GM20431 (cell line): ENCODE measurements around the gene BCDIN3D.

Experiments used
- in situ Hi-C: fragments of 300-500 bp; cut with MseI, MboI; formaldehyde crosslinking; loops from one replicate; pipeline ENCODE4 v1.15.0; 2020; ENCODE audit warnings: low sequenced_read_pairs; ENCODE audit not compliant: unreplicated experiment

The BCDIN3D gene

DNA sequence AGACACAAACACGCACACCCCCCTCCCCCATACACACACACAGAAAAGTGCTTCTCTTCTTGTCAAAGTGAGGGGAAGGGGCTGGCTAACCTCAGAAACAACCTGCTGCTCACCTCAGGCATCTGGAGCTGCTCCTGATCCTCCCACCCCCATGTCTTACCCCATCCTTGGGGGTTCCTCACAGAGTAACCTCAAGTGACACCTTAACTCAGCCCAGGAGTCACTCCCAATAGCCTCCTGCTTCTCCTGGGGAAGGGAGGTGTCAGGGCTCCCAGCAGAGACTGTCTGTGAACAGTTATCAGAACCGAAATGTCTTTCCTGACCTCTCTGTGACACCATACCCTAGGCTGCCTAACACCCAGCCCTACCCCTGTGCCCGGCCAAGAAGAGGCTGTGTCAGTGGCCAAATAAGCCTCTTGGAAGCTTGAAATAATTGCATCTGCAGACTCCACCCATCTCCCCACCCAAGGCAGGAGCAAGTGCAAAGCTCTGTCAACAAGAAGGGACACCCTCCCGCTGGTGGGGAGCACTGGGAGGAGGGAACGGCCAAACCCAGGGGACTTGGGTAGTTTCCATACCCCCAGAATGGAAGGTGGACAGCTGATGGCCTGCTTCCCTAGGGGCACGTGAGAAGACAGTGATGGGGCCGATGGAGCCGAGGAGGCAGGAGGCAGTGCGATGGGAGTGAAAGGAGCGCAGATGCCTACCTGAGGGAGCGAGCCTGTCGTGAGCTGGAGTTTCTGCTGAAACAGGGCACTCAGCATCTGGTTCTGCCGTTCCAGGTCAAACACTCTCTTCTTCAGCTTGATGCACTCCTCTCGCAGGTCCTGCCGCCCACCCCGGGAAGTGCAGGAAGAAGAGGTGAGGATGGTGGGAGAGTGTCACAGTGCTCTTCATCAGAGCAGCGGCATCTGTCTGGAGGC is 41.5 kb downstream of the BCDIN3D start:
- in situ Hi-C loops = no loop called here

DNA sequence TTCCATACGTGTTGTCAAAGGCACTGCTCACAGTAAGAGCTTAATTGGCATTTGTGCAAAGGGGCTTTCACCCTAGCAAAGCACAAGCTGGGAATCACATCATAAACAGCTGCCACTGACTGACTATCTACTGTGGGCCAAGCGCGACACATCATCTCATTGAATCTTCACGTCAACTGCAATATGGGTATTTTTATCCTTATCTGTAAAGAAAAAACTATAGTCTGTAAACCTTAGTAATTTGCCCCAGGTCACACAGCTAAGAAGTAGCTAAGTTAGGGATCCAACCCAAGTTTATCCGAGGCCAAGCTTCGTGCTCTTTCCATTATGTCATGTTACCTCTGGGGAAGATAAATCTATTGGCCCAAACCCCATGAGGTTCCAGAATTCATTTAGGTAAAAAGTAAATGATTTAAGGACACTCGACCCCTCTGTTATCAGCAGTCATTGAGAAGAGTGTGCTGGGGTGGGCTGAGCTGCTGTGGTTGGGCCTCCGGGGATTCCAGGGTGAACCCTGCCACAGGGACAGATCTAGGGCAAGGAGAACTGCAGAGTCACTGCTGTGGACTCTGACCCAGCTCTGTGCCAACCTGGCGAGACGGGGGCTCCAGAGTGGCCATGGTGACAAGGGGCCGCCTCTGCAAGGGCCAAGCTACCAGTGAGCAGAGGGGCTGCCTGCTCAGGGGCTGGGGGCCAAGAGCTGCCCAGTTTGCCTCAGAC is 42.3 kb downstream of the BCDIN3D start:
- in situ Hi-C loops = no loop called here

DNA sequence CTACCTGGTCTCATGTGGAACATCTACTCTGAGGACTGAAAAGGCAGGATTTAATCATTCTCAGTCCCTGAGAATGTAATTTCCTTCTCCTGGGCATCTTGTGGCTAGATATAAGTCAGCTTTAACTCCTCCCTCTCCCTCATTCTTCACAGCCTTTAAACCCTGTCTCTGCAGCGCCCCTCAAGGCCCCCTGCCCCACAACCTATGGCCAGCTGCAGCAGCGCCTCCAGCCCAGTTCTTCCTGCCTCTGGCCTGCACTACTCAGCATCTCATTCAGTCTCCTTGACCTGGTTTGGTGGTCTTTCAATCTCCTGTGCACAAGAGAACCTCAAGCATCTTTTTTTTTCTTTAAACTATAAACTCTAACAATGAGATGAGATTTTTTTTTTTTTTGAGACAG is 44.0 kb downstream of the BCDIN3D start:
- in situ Hi-C loops = no loop called here

DNA sequence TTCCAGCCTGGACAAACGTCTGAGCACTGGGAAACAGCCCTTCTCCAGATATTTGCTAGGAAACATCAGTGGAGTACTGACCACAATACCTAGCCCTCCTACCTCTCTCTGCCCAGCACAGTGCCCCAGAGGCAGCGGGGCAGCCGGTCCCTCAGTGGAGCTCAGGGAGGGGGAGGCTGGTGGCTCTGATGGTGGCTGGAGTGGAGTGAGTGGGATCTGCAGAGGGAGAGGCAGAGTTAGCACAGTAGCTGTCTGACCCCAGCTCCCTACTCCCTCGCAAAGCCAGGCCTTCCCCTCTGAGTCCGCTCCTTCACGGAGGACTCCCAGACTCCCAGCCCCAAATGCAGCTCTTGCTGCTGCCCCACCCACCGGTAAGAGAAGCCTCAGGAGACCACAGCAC is 44.7 kb downstream of the BCDIN3D start:
- in situ Hi-C loops = no loop called here

DNA sequence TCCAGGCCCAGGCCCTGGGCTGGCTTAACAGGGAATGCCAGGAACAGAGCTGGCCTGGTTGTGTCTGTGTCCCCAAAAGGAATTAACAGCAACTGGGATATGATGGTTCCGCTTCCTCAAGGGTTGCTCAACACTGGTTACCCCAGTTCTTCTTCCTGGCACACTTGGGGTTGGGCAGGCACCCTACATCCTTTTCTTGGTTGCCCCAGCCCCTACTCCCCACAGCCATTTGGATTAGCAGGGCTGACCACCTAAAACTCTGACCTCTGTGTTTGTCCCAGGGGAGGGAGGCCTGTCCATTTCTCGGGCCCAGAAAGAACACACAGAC is 45.5 kb downstream of the BCDIN3D start:
- in situ Hi-C loops = no loop called here

DNA sequence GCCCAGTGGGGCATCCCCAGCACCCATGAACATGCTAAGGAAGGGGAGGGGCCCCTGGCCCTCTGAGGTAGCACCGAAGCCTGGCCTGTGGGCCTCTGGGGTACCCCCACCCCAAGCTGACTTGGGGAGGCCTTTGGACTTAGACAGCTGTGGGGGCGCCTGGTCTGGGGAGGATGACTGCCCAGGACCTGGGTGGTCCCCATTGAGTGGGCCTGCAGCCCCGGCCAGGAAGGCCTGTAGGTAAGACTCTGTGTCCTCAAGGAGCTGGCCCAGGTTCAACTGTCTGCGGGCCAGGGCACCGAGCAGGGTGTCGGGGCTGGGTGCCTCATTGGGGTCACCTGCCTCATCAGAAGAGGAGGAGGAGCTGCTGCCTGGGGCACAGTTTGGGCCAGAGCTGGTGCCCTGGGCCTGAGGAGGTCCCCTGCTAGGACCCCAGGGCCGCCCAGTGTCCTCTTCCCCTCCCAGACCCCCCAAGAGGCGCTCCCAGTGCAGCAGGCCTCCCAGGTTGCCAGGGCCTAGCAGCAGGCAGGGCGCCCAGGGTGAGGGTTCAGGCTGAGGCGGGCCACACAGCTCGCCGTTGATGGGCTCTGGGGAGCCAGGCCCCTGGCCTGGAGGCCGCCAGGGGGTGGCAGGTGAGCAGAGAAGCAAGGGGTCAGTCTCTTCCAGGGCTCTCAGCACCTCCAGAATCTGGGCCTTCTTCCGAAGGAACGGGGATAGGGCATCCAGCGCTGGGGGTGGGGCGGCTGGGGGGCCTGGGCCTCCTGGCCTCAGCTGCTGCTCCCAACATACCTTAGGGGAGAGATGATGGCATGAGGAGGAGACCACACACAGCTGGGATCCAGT is 46.1 kb downstream of the BCDIN3D start:
- in situ Hi-C loops = no loop called here

DNA sequence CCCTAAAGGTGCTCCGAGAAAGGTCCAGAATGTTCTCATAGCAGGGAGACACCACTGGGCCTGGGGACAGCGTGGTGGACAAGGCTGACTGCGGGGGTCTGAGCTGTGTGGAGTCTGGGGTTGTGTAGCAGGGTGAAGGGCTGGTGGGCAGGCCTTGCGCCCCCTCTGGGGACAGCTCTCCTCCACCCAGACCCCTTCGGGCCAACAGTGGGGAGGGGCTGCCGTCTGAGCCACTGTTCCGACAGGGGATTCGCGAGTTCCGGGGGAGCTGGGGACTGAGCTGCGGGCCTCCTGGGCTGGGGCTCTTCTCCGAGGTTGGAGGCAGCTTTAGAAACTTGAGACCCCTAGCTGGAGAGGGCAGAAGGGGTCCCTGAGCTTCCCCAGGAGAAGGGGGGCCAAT is 46.8 kb downstream of the BCDIN3D start:
- in situ Hi-C loops = no loop called here

DNA sequence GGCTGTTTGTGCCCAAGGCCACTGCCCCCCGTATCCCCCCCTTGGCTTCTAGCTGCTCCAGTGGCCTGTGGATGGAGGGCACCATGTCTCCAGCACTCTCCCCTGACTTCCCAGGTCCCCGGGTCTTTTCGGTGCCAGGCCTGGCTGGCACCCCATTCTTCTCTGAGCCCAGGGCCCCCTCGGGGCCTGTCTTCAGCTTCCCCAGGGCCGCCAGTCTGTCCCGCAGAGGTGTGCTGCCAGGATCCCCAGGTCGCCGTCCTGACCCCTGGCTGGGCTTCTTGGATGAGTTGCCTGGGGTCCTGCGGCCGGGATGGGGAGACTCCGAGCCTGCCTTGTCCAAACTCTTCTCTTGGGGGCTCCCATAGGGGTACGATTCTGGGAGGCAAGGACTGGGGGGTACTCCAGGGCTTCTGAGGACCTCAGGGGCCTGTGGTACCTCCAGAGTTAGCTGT is 47.2 kb downstream of the BCDIN3D start:
- in situ Hi-C loops = no loop called here

DNA sequence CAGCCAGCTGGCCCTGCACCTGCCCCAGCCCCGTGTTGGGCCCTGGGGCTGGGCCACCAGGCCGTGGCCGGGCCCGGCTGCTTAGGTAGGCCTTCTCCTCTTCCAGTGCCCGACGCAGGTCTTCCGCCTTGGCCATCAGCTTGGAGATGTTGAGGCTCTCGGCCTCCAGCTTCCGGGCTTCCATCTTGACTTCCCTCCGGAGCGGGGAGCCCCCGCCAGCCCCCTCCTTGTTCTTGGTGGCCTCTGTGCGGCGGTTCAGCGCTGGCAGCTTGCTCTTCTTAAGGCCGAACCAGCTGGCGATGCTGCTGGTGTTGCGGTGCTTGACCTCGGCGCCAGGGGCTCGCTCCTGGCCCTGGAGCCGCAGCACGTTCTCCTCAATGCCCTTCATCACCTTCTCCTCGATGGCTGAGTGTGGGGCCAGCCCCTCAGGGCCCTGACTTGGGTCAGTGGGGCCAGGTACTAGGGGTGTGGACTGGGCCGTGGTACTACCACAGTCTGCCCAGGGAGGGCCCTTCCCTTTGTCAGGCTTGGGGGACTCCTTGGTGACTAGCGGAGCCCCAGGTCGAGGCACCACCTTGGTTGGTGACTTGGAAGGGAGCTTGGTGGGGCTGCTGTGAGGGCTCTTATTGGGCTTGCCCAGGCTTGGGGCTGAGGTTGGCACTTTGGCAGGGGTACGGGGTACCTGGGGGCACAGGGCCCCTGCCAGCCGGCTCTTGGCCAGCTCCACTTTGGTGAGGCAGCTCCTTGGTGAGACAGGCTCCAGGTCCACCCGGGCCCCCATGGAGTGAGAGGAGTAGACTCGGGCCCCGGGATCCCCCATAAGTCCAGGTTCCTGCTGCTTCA is 47.9 kb downstream of the BCDIN3D start:
- in situ Hi-C loops = no loop called here

DNA sequence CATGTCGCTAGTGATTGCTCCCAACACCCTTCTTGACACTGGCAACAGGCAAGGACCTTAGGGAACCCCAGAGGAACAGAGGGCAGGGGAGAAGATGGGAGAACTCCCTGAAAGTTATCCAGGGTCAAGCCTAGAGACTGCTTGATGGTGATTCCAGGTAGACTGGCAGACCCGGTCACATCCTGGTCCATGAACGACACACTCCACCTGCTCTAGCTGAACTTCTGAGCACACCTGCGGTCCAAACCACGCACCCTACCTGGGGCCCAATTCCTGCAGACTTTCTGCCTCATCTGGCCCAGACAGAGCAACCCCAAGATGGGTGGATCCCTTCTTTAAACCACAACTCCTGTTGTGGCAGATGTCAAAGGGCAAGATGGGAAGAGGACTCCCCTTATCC is 48.9 kb downstream of the BCDIN3D start:
- in situ Hi-C loops = no loop called here

DNA sequence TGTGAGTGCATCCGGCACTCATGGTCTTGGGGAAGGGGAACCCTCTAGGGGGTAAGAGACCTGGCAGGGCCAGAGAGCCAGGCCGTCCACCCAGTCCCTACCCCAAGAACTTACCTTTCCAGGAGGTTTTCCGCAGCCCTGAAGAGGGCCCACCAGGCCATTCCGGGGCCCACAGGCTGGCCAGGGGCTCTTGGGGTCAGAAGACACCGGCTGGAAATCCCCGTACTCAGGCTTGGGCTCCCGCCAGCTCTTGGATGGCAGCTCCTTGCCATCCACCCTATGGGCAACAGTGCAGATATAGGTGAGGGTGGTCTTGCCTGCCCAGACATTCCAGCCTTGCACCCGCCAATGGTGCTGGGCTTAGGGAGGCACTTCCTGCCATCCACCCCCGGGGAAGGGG is 49.3 kb downstream of the BCDIN3D start:
- in situ Hi-C loops = no loop called here

DNA sequence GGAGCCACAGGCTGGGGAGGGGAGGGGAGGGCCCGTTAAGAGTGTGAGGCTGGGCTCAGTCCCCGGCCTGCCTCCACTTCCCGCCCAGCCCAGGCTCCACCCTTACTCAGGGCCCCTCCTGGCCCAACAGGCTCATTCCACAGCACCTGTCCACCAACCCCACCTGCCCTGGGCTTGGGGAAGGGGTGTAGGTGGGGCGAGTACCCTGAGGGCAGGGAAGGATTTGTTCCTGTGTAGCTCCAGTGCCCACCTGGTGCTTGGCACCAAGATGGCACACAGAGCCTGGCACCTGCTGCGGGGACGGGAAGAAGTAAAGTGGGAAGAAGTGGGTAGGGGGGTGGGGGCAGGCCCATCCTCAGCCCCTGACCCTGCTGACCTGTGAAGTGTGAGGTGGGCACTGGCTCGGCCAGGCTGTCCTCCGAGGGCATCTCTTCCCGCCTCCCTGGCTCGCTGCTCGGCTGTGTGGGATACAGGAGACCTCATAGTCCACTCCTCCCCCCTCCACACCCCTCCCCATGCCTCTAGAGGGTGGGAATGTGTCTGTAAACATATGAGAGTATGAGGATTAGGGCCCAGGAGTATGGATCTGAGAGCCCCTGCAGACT is 49.8 kb downstream of the BCDIN3D start:
- in situ Hi-C loops = no loop called here

DNA sequence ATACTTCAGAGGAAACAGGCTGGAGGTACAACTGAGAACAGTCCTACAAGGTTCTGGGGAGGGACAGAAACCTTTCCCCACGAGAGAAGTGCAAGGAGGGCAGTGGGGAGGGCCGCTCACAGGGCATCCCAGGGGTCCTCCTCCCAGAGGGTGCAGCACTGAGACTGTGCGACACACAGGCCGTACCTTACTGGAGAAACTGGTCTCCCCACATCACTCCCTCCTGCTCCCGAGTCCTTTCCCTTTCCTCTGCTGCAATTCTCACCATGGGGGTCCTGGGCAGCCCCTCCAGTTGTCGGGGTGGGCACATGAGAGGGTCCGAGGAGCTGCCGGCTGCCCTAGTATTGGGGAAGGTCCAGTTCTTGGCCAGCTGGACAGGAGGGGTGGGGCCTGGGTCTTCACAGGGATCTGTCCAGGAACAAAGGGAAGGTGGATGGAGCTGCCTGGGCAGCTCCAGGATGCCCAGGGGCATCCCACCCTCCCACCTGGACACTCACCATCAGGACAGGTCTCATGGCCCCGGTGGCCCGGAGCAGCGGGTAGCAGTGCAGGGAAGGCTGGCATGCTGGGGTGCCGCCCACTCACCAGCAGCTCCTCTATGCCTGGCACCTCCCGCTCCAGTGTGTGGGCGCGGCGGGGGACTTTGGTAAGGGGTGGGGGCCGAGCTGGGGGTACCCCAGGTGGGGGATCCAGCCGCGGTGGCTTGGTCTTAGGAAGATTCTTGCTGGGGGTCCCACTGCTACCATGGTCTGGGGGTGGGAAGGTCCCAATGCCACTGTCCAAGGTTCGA is 50.5 kb downstream of the BCDIN3D start:
- in situ Hi-C loops = no loop called here

DNA sequence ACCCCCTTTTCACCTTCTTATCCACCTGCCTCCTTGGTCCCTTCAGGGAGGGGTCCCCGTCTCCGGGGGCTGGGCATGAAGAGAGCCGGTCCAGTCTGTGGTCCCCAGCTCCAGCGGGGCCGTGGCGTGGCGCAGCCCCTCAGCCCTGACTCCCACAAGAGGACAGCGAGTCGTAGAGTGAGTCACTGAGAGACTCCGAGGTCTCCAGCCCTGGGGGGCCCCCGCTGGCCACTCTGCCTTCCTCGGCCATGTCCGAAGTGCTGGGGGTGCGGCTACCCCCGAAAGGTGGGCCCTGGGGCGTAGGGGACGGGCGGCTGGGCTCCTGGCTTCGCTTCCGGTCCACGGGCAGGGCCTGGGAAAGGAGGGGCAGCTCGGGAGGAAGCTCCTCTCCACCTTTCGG is 51.2 kb downstream of the BCDIN3D start:
- in situ Hi-C loops = no loop called here

DNA sequence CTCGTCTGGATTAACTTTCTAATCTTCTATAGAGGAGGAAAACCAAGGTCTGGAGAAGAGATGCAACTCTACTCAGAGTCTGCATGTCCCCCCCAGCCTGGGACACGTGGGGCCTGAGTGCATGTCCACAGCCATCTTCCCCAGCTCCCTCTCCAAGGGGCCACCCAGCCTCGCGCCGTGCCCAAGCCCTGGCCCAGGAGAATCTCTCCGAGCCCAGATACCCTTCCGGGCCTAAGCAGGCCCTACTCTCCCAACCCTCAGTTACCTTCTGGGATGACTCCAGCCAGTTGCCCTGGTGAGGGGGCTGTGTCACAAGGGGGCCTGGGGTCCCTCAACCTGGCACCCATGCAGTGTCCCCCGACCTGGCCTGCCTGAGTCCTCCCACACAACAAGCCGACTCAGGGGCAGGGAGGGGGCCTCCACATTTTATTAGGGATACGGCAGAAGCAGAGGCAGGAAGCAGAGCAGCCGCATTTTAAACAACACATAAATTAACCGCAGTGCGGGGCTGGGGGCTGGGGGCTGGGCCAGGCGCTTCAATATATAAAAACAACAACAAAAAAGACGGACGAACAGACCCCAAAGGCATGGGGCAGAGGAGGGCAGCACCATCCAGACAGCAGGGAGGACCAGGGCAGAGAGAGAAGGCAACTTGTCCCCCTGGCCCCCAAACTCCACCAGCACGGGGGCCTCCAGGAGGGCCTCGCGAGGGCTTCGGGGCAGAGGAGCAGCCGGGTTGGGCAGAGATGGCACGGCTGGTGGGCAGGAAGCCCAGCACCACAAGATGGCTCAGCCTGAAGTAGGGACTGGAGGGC is 52.0 kb downstream of the BCDIN3D start:
- in situ Hi-C loops = no loop called here

DNA sequence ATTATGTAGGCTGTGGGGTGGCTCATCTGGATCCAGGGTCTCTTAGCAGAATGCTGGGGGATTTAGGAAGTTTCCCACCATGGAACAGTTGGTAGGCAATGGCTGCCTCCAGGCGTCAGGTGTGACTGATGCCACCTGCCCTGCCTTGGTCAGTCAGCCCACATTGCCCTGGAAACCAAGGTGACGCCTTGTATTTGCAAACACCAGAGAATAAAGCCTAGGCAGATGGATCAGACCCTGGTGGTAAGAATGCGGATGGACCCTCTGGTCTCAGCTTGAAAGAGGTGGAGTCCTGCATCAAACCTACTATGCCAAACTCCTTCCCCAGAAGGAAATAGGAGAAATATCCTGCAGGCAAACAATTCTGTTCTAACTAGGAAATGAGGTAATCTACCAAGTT is 52.9 kb downstream of the BCDIN3D start:
- in situ Hi-C loops = no loop called here

DNA sequence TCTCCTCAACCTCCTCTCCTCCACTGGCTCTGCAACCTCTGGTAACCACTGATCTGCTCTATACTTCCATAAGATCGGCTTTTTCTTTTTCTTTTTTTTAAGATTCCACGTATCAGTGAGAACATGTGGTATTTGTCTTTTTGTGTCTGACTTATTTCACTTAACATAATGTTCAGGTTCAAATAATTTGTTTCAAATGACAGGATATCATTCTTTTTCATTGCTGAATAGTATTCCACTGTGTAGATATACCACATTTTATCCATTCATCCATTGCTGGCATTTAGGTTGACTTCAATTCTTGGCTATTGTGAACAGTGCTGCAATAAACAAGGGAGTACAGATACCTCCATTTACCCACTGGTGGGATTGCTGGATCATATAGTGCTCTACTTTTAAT is 55.2 kb downstream of the BCDIN3D start:
- in situ Hi-C loops = no loop called here
